ENCODE measurements around the gene E2F6.

E2F6 gene

GRCh38 chr2:11465485-11466306 is at the start of gene E2F6:
Gene E2F6 (minus strand): TSS chr2:11466161. CDS start chr2:11465879, 282 bp downstream.
- CTCF ChIA-PET: interaction anchor here (0.6 to 1.9 kb wide), 8 partner anchors 9 to 633 kb away, joined by 3 to 12 read pairs (median 3); a partner anchor contains a TSS
- H3K27ac ChIP-seq (ENCODE audit: extremely low read depth, low read depth, low read length): peak within 1 kb of the TSS; percentile 73
- H3K9me3 ChIP-seq (ENCODE audit: control insufficient read depth, insufficient read depth, low read depth, low read length): no peaks in the 10 kb centered on the region
- no peaks in the 10 kb centered on the region for H3K4me1 ChIP-seq (ENCODE audit: control insufficient read depth, insufficient read depth, low read length)
- peaks cover 6 to 18% of the 10 kb centered on the region in 2 experiments for H3K36me3 ChIP-seq (ENCODE audit: control insufficient read depth in 2 of 2, insufficient read depth in 1 of 2, low read length in 2 of 2)
- POLR2A ChIA-PET: interaction anchor here (1.2 kb wide), 2 partner anchors 17 to 122 kb away, joined by 3 to 4 read pairs; partner anchors contain the start of gene ROCK2
- H3K4me3 ChIP-seq (ENCODE audit: low read depth, low read length): peak within 1 kb of the TSS; percentile 57
- no peak for TF ChIP-seq ZNF549 (tag by site-specific recombination; IDR thresholded peaks at IDR 0.05)
- TF ChIP-seq ZNF24 (tag by site-specific recombination; IDR thresholded peaks at IDR 0.05): peak; percentile 56; the same call in 1 of the 2 replicates
- TF ChIP-seq, protein P1, sequence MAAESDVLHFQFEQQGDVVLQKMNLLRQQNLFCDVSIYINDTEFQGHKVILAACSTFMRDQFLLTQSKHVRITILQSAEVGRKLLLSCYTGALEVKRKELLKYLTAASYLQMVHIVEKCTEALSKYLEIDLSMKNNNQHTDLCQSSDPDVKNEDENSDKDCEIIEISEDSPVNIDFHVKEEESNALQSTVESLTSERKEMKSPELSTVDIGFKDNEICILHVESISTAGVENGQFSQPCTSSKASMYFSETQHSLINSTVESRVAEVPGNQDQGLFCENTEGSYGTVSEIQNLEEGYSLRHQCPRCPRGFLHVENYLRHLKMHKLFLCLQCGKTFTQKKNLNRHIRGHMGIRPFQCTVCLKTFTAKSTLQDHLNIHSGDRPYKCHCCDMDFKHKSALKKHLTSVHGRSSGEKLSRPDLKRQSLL (tag by site-specific recombination; IDR thresholded peaks at IDR 0.05): peak; percentile 55; the same call in 1 of the 2 replicates
- 0 out of 2 replicates have a peak, but pooled peaks have one; percentile 59 for TF ChIP-seq ZNF184 (tag by site-specific recombination; IDR thresholded peaks at IDR 0.05)
- TF ChIP-seq ZNF366 (tag by site-specific recombination; conservative IDR thresholded peaks at IDR 0.05): peak; percentile 3; the same call in 1 of the 2 replicates
- peak; percentile 65; the same call in 1 of the 2 replicates for TF ChIP-seq KLF9 (tag by site-specific recombination; IDR thresholded peaks at IDR 0.05; ENCODE audit: low read depth)
- no peak for TF ChIP-seq ZNF488 (tag by site-specific recombination; IDR thresholded peaks at IDR 0.05)
- TF ChIP-seq GFI1B (tag by site-specific recombination; IDR thresholded peaks at IDR 0.05): no peak
- TF ChIP-seq MZF1 (tag by site-specific recombination; IDR thresholded peaks at IDR 0.05; ENCODE audit: borderline replicate concordance): no peak
- TF ChIP-seq, protein P2, sequence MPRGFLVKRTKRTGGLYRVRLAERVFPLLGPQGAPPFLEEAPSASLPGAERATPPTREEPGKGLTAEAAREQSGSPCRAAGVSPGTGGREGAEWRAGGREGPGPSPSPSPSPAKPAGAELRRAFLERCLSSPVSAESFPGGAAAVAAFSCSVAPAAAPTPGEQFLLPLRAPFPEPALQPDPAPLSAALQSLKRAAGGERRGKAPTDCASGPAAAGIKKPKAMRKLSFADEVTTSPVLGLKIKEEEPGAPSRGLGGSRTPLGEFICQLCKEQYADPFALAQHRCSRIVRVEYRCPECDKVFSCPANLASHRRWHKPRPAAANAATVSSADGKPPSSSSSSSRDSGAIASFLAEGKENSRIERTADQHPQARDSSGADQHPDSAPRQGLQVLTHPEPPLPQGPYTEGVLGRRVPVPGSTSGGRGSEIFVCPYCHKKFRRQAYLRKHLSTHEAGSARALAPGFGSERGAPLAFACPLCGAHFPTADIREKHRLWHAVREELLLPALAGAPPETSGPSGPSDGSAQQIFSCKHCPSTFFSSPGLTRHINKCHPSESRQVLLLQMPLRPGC (tag by site-specific recombination; IDR thresholded peaks at IDR 0.05): peak; percentile 28; the same call in 1 of the 2 replicates
- peak; percentile 5; the same call in 1 of the 2 replicates for TF ChIP-seq ZNF654 (tag by site-specific recombination; IDR thresholded peaks at IDR 0.05; ENCODE audit: low read depth)
- peak; percentile 65; the same call in 1 of the 2 replicates for TF ChIP-seq EGR2 (tag by site-specific recombination; IDR thresholded peaks at IDR 0.05; ENCODE audit: low read depth)
- TF ChIP-seq ZNF10 (tag by site-specific recombination; IDR thresholded peaks at IDR 0.05): peak; percentile 45; the same call in 1 of the 2 replicates
- no peak for TF ChIP-seq ZNF138 (tag by site-specific recombination; IDR thresholded peaks at IDR 0.05; ENCODE audit: borderline replicate concordance)
- no peak for TF ChIP-seq ZNF292 (tag by site-specific recombination; IDR thresholded peaks at IDR 0.05; ENCODE audit: borderline replicate concordance, low read depth)
- no peak for TF ChIP-seq ZNF529 (tag by site-specific recombination; IDR thresholded peaks at IDR 0.05; ENCODE audit: insufficient replicate concordance)
- peak; percentile 90 for TF ChIP-seq ZNF660 (tag by site-specific recombination; IDR thresholded peaks at IDR 0.05)
- 0 out of 2 replicates have a peak, but pooled peaks have one; percentile 1 for TF ChIP-seq ZNF335 (tag by site-specific recombination; conservative IDR thresholded peaks at IDR 0.05)
- TF ChIP-seq ZXDB (tag by site-specific recombination; IDR thresholded peaks at IDR 0.05): peak; percentile 76
- peak; percentile 96 for TF ChIP-seq IKZF3 (tag by site-specific recombination; IDR thresholded peaks at IDR 0.05)
- 0 out of 2 replicates have a peak, but pooled peaks have one; percentile 18 for TF ChIP-seq KLF1 (tag by site-specific recombination; IDR thresholded peaks at IDR 0.05)
- TF ChIP-seq ZNF670 (tag by site-specific recombination; IDR thresholded peaks at IDR 0.05; ENCODE audit: low read depth): no peak
- TF ChIP-seq, protein P3, sequence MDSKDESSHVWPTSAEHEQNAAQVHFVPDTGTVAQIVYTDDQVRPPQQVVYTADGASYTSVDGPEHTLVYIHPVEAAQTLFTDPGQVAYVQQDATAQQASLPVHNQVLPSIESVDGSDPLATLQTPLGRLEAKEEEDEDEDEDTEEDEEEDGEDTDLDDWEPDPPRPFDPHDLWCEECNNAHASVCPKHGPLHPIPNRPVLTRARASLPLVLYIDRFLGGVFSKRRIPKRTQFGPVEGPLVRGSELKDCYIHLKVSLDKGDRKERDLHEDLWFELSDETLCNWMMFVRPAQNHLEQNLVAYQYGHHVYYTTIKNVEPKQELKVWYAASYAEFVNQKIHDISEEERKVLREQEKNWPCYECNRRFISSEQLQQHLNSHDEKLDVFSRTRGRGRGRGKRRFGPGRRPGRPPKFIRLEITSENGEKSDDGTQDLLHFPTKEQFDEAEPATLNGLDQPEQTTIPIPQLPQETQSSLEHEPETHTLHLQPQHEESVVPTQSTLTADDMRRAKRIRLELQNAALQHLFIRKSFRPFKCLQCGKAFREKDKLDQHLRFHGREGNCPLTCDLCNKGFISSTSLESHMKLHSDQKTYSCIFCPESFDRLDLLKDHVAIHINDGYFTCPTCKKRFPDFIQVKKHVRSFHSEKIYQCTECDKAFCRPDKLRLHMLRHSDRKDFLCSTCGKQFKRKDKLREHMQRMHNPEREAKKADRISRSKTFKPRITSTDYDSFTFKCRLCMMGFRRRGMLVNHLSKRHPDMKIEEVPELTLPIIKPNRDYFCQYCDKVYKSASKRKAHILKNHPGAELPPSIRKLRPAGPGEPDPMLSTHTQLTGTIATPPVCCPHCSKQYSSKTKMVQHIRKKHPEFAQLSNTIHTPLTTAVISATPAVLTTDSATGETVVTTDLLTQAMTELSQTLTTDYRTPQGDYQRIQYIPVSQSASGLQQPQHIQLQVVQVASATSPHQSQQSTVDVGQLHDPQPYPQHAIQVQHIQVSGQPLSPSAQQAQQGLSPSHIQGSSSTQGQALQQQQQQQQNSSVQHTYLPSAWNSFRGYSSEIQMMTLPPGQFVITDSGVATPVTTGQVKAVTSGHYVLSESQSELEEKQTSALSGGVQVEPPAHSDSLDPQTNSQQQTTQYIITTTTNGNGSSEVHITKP (tag by site-specific recombination; IDR thresholded peaks at IDR 0.05): peak; percentile 65
- TF ChIP-seq GLIS2 (tag by site-specific recombination; IDR thresholded peaks at IDR 0.05): peak; percentile 71; the same call in 1 of the 2 replicates
- TF ChIP-seq, protein P4, sequence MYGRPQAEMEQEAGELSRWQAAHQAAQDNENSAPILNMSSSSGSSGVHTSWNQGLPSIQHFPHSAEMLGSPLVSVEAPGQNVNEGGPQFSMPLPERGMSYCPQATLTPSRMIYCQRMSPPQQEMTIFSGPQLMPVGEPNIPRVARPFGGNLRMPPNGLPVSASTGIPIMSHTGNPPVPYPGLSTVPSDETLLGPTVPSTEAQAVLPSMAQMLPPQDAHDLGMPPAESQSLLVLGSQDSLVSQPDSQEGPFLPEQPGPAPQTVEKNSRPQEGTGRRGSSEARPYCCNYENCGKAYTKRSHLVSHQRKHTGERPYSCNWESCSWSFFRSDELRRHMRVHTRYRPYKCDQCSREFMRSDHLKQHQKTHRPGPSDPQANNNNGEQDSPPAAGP (tag by site-specific recombination; IDR thresholded peaks at IDR 0.05): peak; percentile 78; the same call in 1 of the 2 replicates
- peak; percentile 90 for TF ChIP-seq ZBTB26 (tag by site-specific recombination; optimal IDR thresholded peaks at IDR 0.05)
- peak; percentile 56 for TF ChIP-seq SETDB1 (IDR thresholded peaks at IDR 0.05; ENCODE audit: insufficient read length, low read length)

All from HEK293 (cell line).